Measurements from ENCODE around the gene FMO2.

- TF ChIP-seq CTCF (IDR thresholded peaks at IDR 0.05; ENCODE audit: control extremely low read depth in 1 of 3, insufficient read depth in 1 of 3, low read depth in 1 of 3, low read length in 3 of 3) (peak; percentile 31 to 80 (median 74)), HDAC6 (IDR thresholded peaks at IDR 0.05; ENCODE audit: low read depth, low read length) (no peak), POLR2AphosphoS5 (IDR thresholded peaks at IDR 0.05; ENCODE audit: low read depth, low read length) (no peak), EZH2 (IDR thresholded peaks at IDR 0.05; ENCODE audit: low read depth, low read length, severe bottlenecking) (no peak), YY1 (IDR thresholded peaks at IDR 0.05; ENCODE audit: low read depth, low read length) (no peak), POLR2A (IDR thresholded peaks at IDR 0.05; ENCODE audit: control extremely low read depth in 1 of 2, low read depth in 2 of 2, low read length in 2 of 2) (no peak), USF2 (IDR thresholded peaks at IDR 0.05; ENCODE audit: low read length) (no peak)
These were observed 3.5 kb downstream of the FMO2 start for GRCh38 chr1:171188388-171189266.

Data from H1 (cell line).